ENCODE results near the gene NXPH2. TPM values are rescaled to one million over a fixed set of nuclear protein-coding genes. Genes with fewer than 3 reads are reported as not detected.

NXPH2 gene
- total and polyA plus RNA-seq, 2 donors (not counting 1 experiment from before 2014, with no cell fraction given) = not detected

DNA sequence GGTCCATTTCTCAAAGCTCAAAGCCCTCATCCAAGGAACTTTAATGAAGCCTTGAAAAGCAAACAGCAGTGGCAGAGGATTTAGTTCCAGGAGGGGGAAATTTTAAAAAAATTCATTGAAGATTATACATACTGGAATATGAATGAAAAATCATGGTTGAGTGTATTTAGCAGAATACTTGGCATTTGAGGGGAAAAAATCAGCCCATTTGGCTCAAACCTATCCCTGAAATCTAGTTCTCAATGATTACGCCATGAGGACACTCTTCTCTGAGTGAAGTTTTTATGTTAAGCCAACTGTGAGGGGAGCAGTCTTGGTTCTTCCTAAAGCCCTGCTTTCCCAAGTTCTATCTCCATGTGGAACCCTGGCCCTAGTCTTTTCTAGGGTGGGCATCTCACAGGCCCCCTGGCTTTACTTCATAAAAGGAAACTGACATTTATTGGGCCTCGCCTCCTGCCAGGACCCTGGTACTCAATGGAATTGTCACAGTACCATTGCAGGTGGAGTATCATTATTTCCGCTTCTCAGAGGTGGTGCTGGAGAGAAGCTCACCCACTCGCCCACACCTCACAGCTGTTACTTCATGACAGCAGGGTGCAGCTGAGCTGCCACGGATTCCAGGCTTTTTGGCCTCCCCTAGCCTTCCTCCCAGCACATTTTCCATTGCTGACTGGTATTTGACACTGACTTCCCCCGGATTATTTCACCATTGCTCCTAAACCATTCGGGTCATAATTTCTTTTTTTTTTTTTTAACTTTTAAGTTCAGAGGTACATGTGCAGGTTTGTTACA is 56.8 kb downstream of the NXPH2 start:
- no peaks in the 10 kb centered on the region for H3K27me3 ChIP-seq (ENCODE audit: control insufficient read depth, insufficient read depth, low read length)
- H3K4me2 ChIP-seq (ENCODE audit: extremely low read depth, insufficient read depth, low read length) = no peak overlapping the region
- no peaks in the 10 kb centered on the region for H3K4me1 ChIP-seq (ENCODE audit: control insufficient read depth, extremely low read depth, insufficient read depth, low read length)
- no peak overlapping the region for H3K9ac ChIP-seq (ENCODE audit: insufficient read depth, low read length)
- H3K27ac ChIP-seq (ENCODE audit: insufficient read depth, low read length) = no peak overlapping the region
- no peak for TF ChIP-seq EZH2 (IDR thresholded peaks at IDR 0.05; ENCODE audit: low read length, missing control alignments)
- TF ChIP-seq, protein P1, sequence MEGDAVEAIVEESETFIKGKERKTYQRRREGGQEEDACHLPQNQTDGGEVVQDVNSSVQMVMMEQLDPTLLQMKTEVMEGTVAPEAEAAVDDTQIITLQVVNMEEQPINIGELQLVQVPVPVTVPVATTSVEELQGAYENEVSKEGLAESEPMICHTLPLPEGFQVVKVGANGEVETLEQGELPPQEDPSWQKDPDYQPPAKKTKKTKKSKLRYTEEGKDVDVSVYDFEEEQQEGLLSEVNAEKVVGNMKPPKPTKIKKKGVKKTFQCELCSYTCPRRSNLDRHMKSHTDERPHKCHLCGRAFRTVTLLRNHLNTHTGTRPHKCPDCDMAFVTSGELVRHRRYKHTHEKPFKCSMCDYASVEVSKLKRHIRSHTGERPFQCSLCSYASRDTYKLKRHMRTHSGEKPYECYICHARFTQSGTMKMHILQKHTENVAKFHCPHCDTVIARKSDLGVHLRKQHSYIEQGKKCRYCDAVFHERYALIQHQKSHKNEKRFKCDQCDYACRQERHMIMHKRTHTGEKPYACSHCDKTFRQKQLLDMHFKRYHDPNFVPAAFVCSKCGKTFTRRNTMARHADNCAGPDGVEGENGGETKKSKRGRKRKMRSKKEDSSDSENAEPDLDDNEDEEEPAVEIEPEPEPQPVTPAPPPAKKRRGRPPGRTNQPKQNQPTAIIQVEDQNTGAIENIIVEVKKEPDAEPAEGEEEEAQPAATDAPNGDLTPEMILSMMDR (conservative IDR thresholded peaks at IDR 0.05 in 1 of 2, IDR thresholded peaks at IDR 0.05 in 1 of 2; ENCODE audit: low read depth in 1 of 2, low read length in 2 of 2) = no peak
- no peak overlapping the region for H2AFZ ChIP-seq (ENCODE audit: low read length)
- DNase-seq (ENCODE audit: low read depth in 2 of 2) = no peak
- H3K9me3 ChIP-seq (ENCODE audit: control insufficient read depth, insufficient read depth, low read depth, low read length) = no peaks in the 10 kb centered on the region
- no peaks in the 10 kb centered on the region for H3K36me3 ChIP-seq (ENCODE audit: control insufficient read depth, insufficient read depth, low read length)
- no peaks in the 10 kb centered on the region for H3K79me2 ChIP-seq (ENCODE audit: control insufficient read depth, insufficient read depth, low read length)
- H3K4me3 ChIP-seq (replicated peaks in 1 of 4; ENCODE audit: control extremely low read depth in 1 of 4, insufficient read depth in 1 of 4, low read depth in 3 of 4, low read length in 4 of 4) = no peak overlapping the region
- no peaks in the 10 kb centered on the region for H4K20me1 ChIP-seq (ENCODE audit: control insufficient read depth, extremely low read depth, insufficient read depth, low read length)

DNA sequence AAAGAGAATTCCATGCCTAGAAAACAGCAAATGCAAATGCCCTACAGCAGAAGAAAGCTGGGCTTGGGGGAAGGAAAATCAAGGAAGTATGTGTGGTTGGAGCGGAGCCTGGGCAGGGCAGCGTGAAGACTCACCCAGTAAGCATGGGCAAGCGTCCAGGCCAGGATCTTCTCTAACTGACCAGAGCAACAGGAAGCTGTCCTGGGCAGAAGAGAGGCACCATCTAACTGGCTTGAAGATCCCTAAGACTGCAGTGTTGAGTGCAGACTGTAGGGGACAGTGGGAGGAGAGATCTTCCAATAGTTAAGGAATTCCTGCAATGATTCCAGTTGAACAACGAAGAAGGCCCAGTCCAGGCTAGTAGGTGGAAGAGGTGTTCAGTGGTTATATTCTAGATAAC is 57.9 kb downstream of the NXPH2 start:
- TF ChIP-seq, protein P1 (conservative IDR thresholded peaks at IDR 0.05 in 1 of 2, IDR thresholded peaks at IDR 0.05 in 1 of 2; ENCODE audit: low read depth in 1 of 2, low read length in 2 of 2) = no peak
- TF ChIP-seq EZH2 (IDR thresholded peaks at IDR 0.05; ENCODE audit: low read length, missing control alignments) = no peak
- Histone ChIP-seq H3K79me2 (ENCODE audit: control insufficient read depth, insufficient read depth, low read length) (no peaks in the 10 kb centered on the region), H2AFZ (ENCODE audit: low read length) (no peak overlapping the region)

DNA sequence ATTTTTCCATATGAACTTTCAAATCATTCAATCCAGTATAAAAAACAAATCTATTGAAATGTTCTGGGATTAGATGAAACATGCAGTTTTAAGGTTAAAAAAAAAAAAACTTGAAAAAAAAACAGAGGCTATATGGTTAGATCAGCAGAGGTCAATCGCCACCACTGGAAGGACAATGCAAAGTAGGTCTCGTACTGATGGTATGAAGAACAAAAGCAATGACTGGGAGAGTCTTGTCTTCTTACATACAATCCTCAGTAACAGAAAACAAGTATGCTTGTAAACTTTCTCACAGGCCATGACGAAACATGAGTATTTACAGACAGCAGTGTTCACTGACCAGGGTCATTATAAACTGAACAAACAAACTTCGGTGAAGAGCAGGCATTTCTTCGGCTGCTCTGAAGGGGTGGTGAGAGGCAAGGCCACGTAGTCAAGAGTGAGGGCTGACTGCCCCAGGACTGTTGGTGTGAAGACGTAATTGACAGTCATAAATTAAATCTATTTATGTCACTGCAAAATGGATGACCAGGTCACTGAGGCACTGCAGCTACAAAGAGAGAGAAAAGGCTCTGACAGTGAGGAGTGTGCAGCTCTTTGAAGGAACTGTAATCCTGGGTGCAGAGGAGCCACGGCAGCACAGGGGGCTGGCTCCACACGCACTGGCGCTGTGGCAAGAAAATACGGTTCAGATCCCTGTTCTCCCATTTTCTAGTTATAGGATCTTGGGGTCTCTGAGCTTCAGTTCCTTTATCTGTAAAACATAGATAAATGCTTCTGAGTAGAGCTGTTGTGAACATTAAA is 60.0 kb downstream of the NXPH2 start:
- TF ChIP-seq EZH2 (IDR thresholded peaks at IDR 0.05; ENCODE audit: low read length, missing control alignments) = no peak
- no peak overlapping the region for H3K27ac ChIP-seq (ENCODE audit: insufficient read depth, low read length)
- no peak overlapping the region for H3K4me2 ChIP-seq (ENCODE audit: extremely low read depth, insufficient read depth, low read length)
- H3K27me3 ChIP-seq (ENCODE audit: control insufficient read depth, insufficient read depth, low read length) = no peaks in the 10 kb centered on the region
- no peak overlapping the region for H3K9ac ChIP-seq (ENCODE audit: insufficient read depth, low read length)
- no peaks in the 10 kb centered on the region for H4K20me1 ChIP-seq (ENCODE audit: control insufficient read depth, extremely low read depth, insufficient read depth, low read length)
- no peaks in the 10 kb centered on the region for H3K4me1 ChIP-seq (ENCODE audit: control insufficient read depth, extremely low read depth, insufficient read depth, low read length)
- no peaks in the 10 kb centered on the region for H3K36me3 ChIP-seq (ENCODE audit: control insufficient read depth, insufficient read depth, low read length)
- no peak for DNase-seq (ENCODE audit: low read depth in 2 of 2)
- H2AFZ ChIP-seq (ENCODE audit: low read length) = no peak overlapping the region
- no peaks in the 10 kb centered on the region for H3K9me3 ChIP-seq (ENCODE audit: control insufficient read depth, insufficient read depth, low read depth, low read length)
- no peak overlapping the region for H3K4me3 ChIP-seq (replicated peaks in 1 of 4; ENCODE audit: control extremely low read depth in 1 of 4, insufficient read depth in 1 of 4, low read depth in 3 of 4, low read length in 4 of 4)
- H3K79me2 ChIP-seq (ENCODE audit: control insufficient read depth, insufficient read depth, low read length) = no peaks in the 10 kb centered on the region

More for the DNA sequence above, 57.9 kb downstream of the NXPH2 start:
- no peaks in the 10 kb centered on the region for H3K4me1 ChIP-seq (ENCODE audit: control insufficient read depth, extremely low read depth, insufficient read depth, low read length)
- H3K9me3 ChIP-seq (ENCODE audit: control insufficient read depth, insufficient read depth, low read depth, low read length) = no peaks in the 10 kb centered on the region
- no peak overlapping the region for H3K27ac ChIP-seq (ENCODE audit: insufficient read depth, low read length)
- no peak overlapping the region for H3K9ac ChIP-seq (ENCODE audit: insufficient read depth, low read length)
- no peaks in the 10 kb centered on the region for H3K27me3 ChIP-seq (ENCODE audit: control insufficient read depth, insufficient read depth, low read length)
- H3K4me3 ChIP-seq (replicated peaks in 1 of 4; ENCODE audit: control extremely low read depth in 1 of 4, insufficient read depth in 1 of 4, low read depth in 3 of 4, low read length in 4 of 4) = no peak overlapping the region
- DNase-seq (ENCODE audit: low read depth in 2 of 2) = peak in 1 of 2 donors; percentile 23
- no peaks in the 10 kb centered on the region for H4K20me1 ChIP-seq (ENCODE audit: control insufficient read depth, extremely low read depth, insufficient read depth, low read length)
- H3K4me2 ChIP-seq (ENCODE audit: extremely low read depth, insufficient read depth, low read length) = no peak overlapping the region
- no peaks in the 10 kb centered on the region for H3K36me3 ChIP-seq (ENCODE audit: control insufficient read depth, insufficient read depth, low read length)

Measured in fibroblast of lung (primary cell).